Prostate gland (tissue), 2 donors: ENCODE data around the gene COPG2. TPM values are rescaled to one million over a fixed set of nuclear protein-coding genes. Genes with fewer than 3 reads are reported as not detected.
"Not testable (repeated sequence)": the region's sequence is repeated elsewhere in the genome, so short reads cannot be mapped to it uniquely, and the experiment has no call there.

Experiments
- DNase-seq: peaks from one replicate; pipeline ENCODE4 v3.0.0-alpha.2; 2019; ENCODE audit warnings: low spot score
- H3K27ac ChIP-seq, 2 donors: fragments of 200-600 bp; sonication (generic); 2 replicates each; pipeline ENCODE4 v1.5.1; 2017 to 2019
- H3K27me3 ChIP-seq: fragments of 200-600 bp; sonication (generic); replicated peaks from 2 replicates; pipeline ENCODE4 v1.5.1; 2019; ENCODE audit not compliant: insufficient read depth
- H3K36me3 ChIP-seq, 2 donors: fragments of 200-600 bp; sonication (generic); 1 replicate in 1 of 2; 2 replicates in 1 of 2; pipeline versions ENCODE4 v1.5.1 to v1.8.1; 2017 to 2019
- H3K4me1 ChIP-seq: fragments of 200-600 bp; sonication (generic); replicated peaks from 2 replicates; pipeline ENCODE4 v1.5.1; 2019
- H3K4me3 ChIP-seq, 2 donors: fragments of 200-600 bp; sonication (generic); 2 replicates each; pipeline ENCODE4 v1.5.1; 2017 to 2019
- H3K9me3 ChIP-seq: fragments of 200-600 bp; sonication (generic); 2 replicates; pipeline ENCODE4 v1.5.1; 2017
- CTCF ChIP-seq, 4 experiments: fragments of 200-600 bp in 2 of 4; fragments of 450-650 bp in 2 of 4; sonication (generic) in 2 of 4; IDR thresholded peaks; 1 replicate in 3 of 4; 2 replicates in 1 of 4; pipeline ENCODE4 v1.5.1; 2016 to 2019; ENCODE audit warnings: antibody characterized with exemption in 4 of 4, mild to moderate bottlenecking in 2 of 4, moderate library complexity in 2 of 4
- POLR2A ChIP-seq: fragments of 450-650 bp; IDR thresholded peaks from one replicate; pipeline ENCODE4 v1.6.1; 2016; ENCODE audit warnings: antibody characterized with exemption, mild to moderate bottlenecking
- POLR2AphosphoS5 ChIP-seq: sonication (generic); formaldehyde crosslinking; IDR thresholded peaks from one replicate; pipeline ENCODE4 v1.6.1; 2017; ENCODE audit warnings: antibody characterized with exemption
- WGBS: methylation state at CpG from one replicate; pipeline ENCODE4 v1.1.5; 2018; 5-methylcytosine and 5-hydroxymethylcytosine counted together
- intact Hi-C: fragments of 100-400 bp; cut with DNase I; formaldehyde crosslinking; loops from one replicate; pipeline ENCODE4 v1.14.2; 2022
- total RNA-seq, 2 donors: library from RNA; depleted of rRNA; stranded (reverse); fragments of >200 nt; gene quantifications; one replicate each; pipeline ENCODE4 v1.1.0, GENCODE V29; 2016

The COPG2 gene
- total RNA-seq, 2 donors from 2014 or later: 15.3 to 46.1 TPM

- H3K9me3 ChIP-seq: no peaks in the 10 kb centered on the region
- WGBS: 97% methylated on average over 2 of the region's 2 CpGs
- TF ChIP-seq POLR2A: no peak
Measured at GRCh38 chr7:130622866-130623265, 45.7 kb downstream of the COPG2 start.

DNA sequence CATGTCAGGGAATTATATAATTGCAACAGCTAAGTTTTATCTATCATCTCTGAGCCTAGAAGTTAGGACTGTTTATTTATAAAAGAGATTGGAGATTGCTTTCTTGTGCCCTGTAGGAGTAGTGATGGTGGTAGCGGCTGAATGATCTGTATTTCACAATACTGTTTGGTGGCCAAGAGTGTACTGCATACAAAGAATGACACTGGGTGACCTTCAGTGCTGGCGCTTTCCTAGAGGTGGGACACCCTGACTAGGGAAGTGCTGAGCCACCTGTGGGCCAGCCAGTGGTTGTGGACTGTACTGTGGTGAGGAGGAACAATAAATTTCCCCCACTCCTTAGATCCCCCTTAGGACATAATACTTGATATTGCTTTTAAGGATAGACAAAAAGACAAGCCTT is 53.0 kb downstream of the COPG2 start:
- Histone ChIP-seq H3K9me3 (no peaks in the 10 kb centered on the region), H3K27ac (no peak overlapping the region), H3K4me1 (no peaks in the 10 kb centered on the region), H3K4me3 (no peak overlapping the region), H3K27me3 (no peaks in the 10 kb centered on the region), H3K36me3 (no peaks in the 10 kb centered on the region)
- DNase-seq: no peak
- 90% methylated on average over 2 of the region's 2 CpGs for WGBS
- intact Hi-C loops: no loop called here
- no peak for TF ChIP-seq CTCF (IDR thresholded peaks at IDR 0.05)
- TF ChIP-seq POLR2AphosphoS5: no peak
- TF ChIP-seq POLR2A: no peak

More at GRCh38 chr7:130622866-130623265, 45.7 kb downstream of the COPG2 start:
- H3K27me3 ChIP-seq: no peaks in the 10 kb centered on the region
- H3K4me3 ChIP-seq: no peak overlapping the region
- no peaks in the 10 kb centered on the region for H3K36me3 ChIP-seq
- H3K4me1 ChIP-seq: no peaks in the 10 kb centered on the region
- intact Hi-C loops: no loop called here
- DNase-seq: no peak
- no peak overlapping the region for H3K27ac ChIP-seq

DNA sequence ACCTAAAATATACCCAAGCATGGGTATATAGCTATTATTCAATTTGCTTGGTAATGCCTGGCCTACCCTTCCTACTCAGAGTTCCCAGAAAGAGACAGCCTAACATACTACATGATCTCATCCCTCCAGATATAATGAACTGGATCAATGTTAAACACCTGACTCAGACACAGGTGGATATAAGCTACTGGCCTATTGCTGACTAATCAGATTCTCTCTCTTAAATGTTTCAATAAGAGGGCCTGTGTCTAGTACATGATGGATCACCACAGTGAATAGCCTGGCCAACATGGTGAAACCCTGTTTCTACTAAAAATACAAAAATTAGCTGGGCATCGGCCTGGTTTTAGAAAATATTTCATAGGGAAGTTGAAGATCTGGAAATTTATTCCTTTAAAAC is 54.1 kb downstream of the COPG2 start:
- H3K4me3 ChIP-seq: no peak overlapping the region
- no peak for TF ChIP-seq POLR2A
- no peak for TF ChIP-seq CTCF (IDR thresholded peaks at IDR 0.05)
- TF ChIP-seq POLR2AphosphoS5: no peak
- no peak for DNase-seq
- no peaks in the 10 kb centered on the region for H3K27me3 ChIP-seq
- no peaks in the 10 kb centered on the region for H3K9me3 ChIP-seq
- H3K36me3 ChIP-seq: peaks cover 0 to 5% of the 10 kb centered on the region in 2 donors
- H3K27ac ChIP-seq: no peak overlapping the region
- H3K4me1 ChIP-seq: no peaks in the 10 kb centered on the region
- intact Hi-C loops: no loop called here
- WGBS: 100% methylated on average over 1 of the region's 1 CpG

- WGBS: 88% methylated on average over 4 of the region's 4 CpGs
- intact Hi-C loops: no loop called here
- Histone ChIP-seq H3K4me3 (no peak overlapping the region), H3K36me3 (peaks cover 0 to 5% of the 10 kb centered on the region in 2 donors), H3K27ac (no peak overlapping the region), H3K27me3 (no peaks in the 10 kb centered on the region), H3K9me3 (no peaks in the 10 kb centered on the region), H3K4me1 (no peaks in the 10 kb centered on the region)
- DNase-seq: no peak
- TF ChIP-seq CTCF (IDR thresholded peaks at IDR 0.05) (no peak), POLR2AphosphoS5 (no peak), POLR2A (no peak)
Measured at GRCh38 chr7:130611218-130611617, 57.3 kb downstream of the COPG2 start.

DNA sequence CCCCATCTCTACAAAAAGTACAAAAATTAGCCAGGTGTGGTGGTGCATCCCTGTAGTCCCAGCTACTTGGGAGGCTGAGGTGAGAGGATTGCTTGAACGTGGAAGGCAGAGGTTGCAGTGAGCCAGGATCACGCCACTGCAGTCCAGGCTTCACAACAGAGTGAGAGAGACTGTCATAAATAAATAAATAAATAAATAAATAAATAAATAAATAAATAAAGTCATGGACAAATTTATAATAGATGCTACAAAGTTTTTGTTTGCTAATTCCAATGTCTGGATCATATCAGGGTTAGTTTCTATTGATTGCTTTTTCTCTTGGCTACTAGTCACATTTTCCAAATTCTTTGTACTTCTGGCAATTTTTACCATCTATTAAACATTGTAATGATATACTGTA is 61.5 kb downstream of the COPG2 start:
- DNase-seq, H3K4me1 ChIP-seq, H3K9me3 ChIP-seq, H3K27me3 ChIP-seq, H3K36me3 ChIP-seq, intact Hi-C loops, H3K27ac ChIP-seq, H3K4me3 ChIP-seq: not testable (repeated sequence)
- WGBS: 98% methylated on average over 2 of the region's 2 CpGs

DNA sequence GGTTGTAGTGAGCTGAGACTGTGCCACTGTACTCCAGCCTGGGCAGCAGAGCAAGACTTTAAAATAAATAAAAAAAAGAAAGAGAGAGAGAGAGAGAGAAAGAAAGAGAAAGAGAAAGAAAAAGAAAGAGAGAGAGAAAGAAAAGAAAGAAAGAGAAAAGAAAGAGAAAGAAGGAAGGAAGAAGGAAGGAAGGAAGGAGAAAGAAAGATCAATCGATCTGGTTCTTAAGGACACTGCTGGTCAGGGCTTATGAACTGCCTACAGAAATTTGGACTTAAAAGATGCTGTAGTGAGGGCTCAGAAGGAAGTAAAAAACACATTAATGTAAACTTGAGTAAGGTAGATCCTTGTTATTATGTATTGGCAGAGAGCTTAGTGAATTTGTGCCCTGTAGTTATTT is 62.4 kb downstream of the COPG2 start:
- Histone ChIP-seq H3K36me3 (peaks cover 0 to 5% of the 10 kb centered on the region in 2 donors), H3K27me3 (no peaks in the 10 kb centered on the region), H3K27ac (no peak overlapping the region), H3K4me3 (no peak overlapping the region), H3K9me3 (no peaks in the 10 kb centered on the region), H3K4me1 (no peaks in the 10 kb centered on the region)
- 88% methylated on average over 1 of the region's 1 CpG for WGBS
- no peak for TF ChIP-seq POLR2AphosphoS5
- TF ChIP-seq POLR2A: no peak
- no peak for TF ChIP-seq CTCF (IDR thresholded peaks at IDR 0.05)
- intact Hi-C loops: no loop called here
- DNase-seq: no peak
